Activated T-cell treated with anti-CD3 and anti-CD28 coated beads, Interleukin-2, amount 50 U/mL, for 72 hours (primary cell): ENCODE measurements around the gene CRYBB3. TPM values are rescaled to one million over a fixed set of nuclear protein-coding genes. Genes with fewer than 3 reads are reported as not detected.
"Not testable (repeated sequence)": the region's sequence is repeated elsewhere in the genome, so short reads cannot be mapped to it uniquely, and the experiment has no call there.

Source experiments
- ATAC-seq, 2 donors: fragments of 150-1000 bp; cut with Tn5 transposase; replicated peaks in 1 of 2; 2 replicates each; pipeline ENCODE4 v1.10.0; 2021; ENCODE audit warnings: moderate library complexity in 2 of 2, mild to moderate bottlenecking in 1 of 2
- DNase-seq, 2 donors: peaks; one replicate each; pipeline ENCODE4 v3.0.0; 2021 to 2022; ENCODE audit warnings: mixed read lengths in 1 of 2
- H3K27ac Mint-ChIP-seq: one replicate; pipeline ENCODE4 v1.8.0; 2022; ENCODE audit warnings: mild to moderate bottlenecking, moderate library complexity, mixed read lengths
- H3K27me3 Mint-ChIP-seq: one replicate; pipeline ENCODE4 v1.8.0; 2022; ENCODE audit warnings: low read depth, mixed read lengths
- H3K36me3 Mint-ChIP-seq, 2 donors: one replicate each; pipeline ENCODE4 v1.8.0; 2022; ENCODE audit warnings: mixed read lengths in 2 of 2, mild to moderate bottlenecking in 1 of 2; ENCODE audit not compliant: insufficient read depth in 2 of 2
- H3K4me1 Mint-ChIP-seq: one replicate; pipeline ENCODE4 v1.8.0; 2022; ENCODE audit warnings: low read depth, mixed read lengths
- H3K4me3 Mint-ChIP-seq, 2 donors: one replicate each; pipeline ENCODE4 v1.8.0; 2022; ENCODE audit warnings: mild to moderate bottlenecking in 2 of 2, mixed read lengths in 2 of 2, moderate library complexity in 2 of 2
- H3K9me3 Mint-ChIP-seq, 2 donors: one replicate each; pipeline ENCODE4 v1.8.0; 2022; ENCODE audit warnings: mixed read lengths in 2 of 2
- total RNA-seq, 2 donors: library from RNA; stranded (reverse); gene quantifications; one replicate each; pipeline ENCODE4 v1.2.3, GENCODE V29; 2022

Gene CRYBB3
- total RNA-seq, 2 donors from 2014 or later = 0.30 to 0.77 TPM

DNA sequence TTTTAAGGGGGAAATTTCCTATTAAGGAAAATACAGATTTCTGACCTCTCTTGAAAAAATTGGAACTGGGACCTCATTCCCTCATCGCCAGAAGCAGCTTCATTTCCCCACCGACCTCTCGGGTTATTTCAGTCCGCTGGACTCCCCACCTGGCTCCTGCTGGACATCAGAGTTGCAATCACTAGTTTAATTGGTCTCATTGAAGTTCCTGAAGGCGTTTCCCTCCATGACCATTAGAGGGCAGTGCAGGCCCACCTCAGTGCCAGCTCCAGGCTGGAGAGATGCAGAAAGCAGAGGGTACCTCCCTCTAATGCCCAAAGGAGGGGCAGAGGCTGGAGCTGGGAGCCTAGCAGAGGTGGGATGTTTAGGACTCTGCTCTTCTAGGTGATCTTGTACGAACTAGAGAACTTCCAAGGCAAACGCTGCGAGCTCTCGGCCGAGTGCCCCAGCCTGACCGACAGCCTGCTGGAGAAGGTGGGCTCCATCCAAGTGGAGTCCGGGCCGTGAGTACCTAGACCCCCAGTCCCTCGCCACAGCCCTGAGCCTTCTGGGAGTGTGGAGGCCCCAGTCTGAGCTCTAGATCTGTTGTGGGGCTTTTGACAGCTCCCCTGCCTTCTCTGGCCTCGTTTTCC lies 2.7 kb downstream of the CRYBB3 start:
- no peaks in the 10 kb centered on the region for H3K9me3 Mint-ChIP-seq
- H3K4me3 Mint-ChIP-seq = no peak overlapping the region
- peak; percentile 55 to 67 for DNase-seq
- H3K27ac Mint-ChIP-seq = no peak overlapping the region
- H3K4me1 Mint-ChIP-seq = peaks cover 5% of the 10 kb centered on the region
- H3K27me3 Mint-ChIP-seq = no peaks in the 10 kb centered on the region
- ATAC-seq = peak; percentile 34 to 47
- H3K36me3 Mint-ChIP-seq = no peaks in the 10 kb centered on the region

DNA sequence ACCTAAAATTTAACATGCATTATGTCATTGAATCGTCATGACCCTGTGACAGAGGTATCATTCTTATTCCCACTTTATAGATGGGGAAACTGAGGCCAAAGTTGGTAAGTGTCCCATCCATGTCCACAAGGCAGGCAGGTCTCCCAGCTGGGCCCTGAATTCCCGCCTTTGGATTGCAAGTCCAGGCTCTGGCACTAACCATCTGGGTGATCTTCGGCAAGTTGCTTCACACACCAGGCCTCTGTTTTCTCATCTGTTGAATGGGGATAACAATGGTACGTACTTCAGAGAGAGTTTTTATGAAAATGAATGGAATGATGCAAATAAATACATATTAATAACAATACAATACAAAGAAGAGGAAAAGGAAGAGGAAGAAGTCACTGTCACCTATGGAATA lies 3.4 kb downstream of the CRYBB3 start:
- ATAC-seq (no peak), DNase-seq (no peak)
- Mint-ChIP-seq H3K27me3 (no peaks in the 10 kb centered on the region), H3K4me1 (peaks cover 5% of the 10 kb centered on the region), H3K27ac (no peak overlapping the region), H3K9me3 (no peaks in the 10 kb centered on the region), H3K4me3 (no peak overlapping the region), H3K36me3 (no peaks in the 10 kb centered on the region)

DNA sequence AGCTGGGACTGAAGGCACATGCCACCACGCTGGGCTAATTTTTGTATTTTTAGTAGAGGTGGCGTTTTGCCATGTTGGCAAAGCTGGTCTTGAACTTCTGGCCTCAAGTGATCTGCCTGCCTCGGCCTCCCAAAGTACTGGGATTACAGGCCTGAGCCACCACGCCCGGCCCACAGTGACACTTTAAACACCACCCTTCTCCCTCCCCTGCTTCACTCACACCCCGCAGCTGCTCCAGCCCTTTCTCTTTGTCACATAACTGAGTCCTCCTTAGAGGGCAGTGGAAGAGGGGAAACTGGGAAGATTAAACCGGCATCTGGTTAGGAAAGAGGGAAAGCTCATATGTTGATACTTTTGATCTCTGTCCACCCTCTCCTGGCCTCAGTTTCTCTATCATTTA lies 4.9 kb downstream of the CRYBB3 start:
- H3K4me1 Mint-ChIP-seq, H3K36me3 Mint-ChIP-seq, ATAC-seq, H3K27ac Mint-ChIP-seq, H3K27me3 Mint-ChIP-seq, H3K9me3 Mint-ChIP-seq, H3K4me3 Mint-ChIP-seq, DNase-seq: not testable (repeated sequence)

DNA sequence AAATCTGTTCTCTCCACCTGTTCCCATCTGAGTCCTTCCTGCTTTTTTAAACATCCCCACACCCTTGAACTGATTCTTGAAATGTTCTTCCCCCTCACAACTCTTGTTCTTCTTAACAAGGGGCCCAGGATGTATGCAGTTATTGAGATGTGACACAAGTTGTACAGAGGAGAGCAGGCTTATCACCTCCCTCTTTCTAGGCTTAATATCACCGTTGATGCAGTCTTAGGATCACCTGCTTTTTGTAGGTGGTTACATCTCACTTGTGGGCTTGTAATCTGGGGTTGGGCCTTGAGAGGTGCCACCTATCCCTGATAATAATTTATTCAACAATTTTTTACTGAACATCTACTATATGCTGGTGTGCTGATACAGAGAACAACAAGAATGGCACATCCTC lies 6.2 kb downstream of the CRYBB3 start:
- no peaks in the 10 kb centered on the region for H3K36me3 Mint-ChIP-seq
- H3K4me1 Mint-ChIP-seq = peaks cover 5% of the 10 kb centered on the region
- no peaks in the 10 kb centered on the region for H3K27me3 Mint-ChIP-seq
- H3K27ac Mint-ChIP-seq = no peak overlapping the region
- no peak for ATAC-seq
- H3K4me3 Mint-ChIP-seq = no peak overlapping the region
- DNase-seq = no peak
- no peaks in the 10 kb centered on the region for H3K9me3 Mint-ChIP-seq

DNA sequence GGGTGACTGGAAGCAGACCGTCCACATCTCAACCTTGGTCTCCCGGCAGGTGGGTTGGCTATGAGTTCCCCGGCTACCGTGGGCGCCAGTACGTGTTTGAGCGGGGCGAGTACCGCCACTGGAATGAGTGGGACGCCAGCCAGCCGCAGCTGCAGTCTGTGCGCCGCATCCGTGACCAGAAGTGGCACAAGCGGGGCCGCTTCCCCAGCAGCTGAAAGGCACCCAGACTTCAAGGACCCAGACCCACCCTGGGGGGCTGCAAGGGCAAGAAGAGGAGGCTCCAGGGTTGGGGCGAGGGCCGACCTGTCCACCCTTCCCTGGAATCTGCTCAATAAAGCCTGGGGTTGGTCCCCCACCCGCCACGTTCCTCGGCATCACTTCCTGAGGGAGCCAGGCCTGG lies 7.3 kb downstream of the CRYBB3 start:
- Mint-ChIP-seq H3K36me3 (no peaks in the 10 kb centered on the region), H3K9me3 (no peaks in the 10 kb centered on the region), H3K4me1 (peaks cover 5% of the 10 kb centered on the region), H3K4me3 (no peak overlapping the region), H3K27ac (no peak overlapping the region), H3K27me3 (no peaks in the 10 kb centered on the region)
- no peak for ATAC-seq
- no peak for DNase-seq

DNA sequence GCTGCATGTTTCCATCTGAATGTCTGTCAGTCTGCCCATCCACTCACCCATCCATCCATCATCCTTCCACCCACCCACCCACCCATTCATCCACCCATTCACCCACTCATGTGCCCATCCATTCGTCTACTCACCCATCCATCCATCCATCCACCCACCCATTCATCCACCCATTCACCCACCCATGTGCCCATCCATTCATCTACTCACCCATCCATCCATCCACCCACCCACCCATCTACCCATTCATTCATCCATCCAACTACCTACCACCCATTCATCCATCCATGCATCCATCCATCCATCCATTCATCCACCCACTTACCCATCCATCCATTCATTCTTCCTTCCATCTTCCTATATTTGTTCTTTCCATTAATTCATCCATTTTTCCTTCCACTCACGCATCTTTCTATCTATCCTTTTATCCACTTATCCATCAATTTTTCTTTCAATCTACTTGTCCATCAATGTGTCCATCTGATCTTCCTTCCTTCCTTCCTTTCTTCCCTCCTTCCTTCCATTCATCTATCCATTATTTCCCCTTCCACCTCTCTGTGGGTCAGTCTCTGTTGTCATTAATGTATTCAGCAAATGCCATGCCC lies 8.0 kb downstream of the CRYBB3 start:
- no peak for DNase-seq
- no peaks in the 10 kb centered on the region for H3K9me3 Mint-ChIP-seq
- ATAC-seq = no peak
- H3K27me3 Mint-ChIP-seq = no peaks in the 10 kb centered on the region
- H3K4me3 Mint-ChIP-seq = no peak overlapping the region
- no peak overlapping the region for H3K27ac Mint-ChIP-seq
- no peaks in the 10 kb centered on the region for H3K36me3 Mint-ChIP-seq
- no peaks in the 10 kb centered on the region for H3K4me1 Mint-ChIP-seq

DNA sequence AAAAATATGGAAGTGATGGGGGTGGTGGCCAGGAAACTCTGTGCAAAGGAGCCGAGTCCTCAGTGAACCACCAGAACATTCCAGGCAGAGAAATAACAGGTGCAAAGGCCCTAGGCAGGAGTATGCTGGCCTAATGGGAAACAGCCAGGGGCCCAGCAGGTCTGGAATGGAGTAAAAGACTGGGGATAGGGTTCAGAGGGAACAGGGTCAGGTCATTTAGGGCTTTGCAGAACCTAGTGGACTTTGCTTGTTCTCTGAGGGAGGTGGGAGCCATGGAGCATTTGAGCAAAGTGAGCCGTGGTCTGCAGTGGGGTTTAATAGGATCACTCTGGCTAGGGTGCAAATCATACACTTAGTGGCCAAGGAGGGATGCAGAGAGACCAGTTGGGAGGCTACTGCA lies 8.7 kb downstream of the CRYBB3 start:
- Mint-ChIP-seq H3K27ac (no peak overlapping the region), H3K9me3 (no peaks in the 10 kb centered on the region), H3K36me3 (no peaks in the 10 kb centered on the region), H3K4me1 (no peaks in the 10 kb centered on the region), H3K27me3 (peaks cover 1% of the 10 kb centered on the region), H3K4me3 (no peak overlapping the region)
- DNase-seq (no peak), ATAC-seq (no peak)

DNA sequence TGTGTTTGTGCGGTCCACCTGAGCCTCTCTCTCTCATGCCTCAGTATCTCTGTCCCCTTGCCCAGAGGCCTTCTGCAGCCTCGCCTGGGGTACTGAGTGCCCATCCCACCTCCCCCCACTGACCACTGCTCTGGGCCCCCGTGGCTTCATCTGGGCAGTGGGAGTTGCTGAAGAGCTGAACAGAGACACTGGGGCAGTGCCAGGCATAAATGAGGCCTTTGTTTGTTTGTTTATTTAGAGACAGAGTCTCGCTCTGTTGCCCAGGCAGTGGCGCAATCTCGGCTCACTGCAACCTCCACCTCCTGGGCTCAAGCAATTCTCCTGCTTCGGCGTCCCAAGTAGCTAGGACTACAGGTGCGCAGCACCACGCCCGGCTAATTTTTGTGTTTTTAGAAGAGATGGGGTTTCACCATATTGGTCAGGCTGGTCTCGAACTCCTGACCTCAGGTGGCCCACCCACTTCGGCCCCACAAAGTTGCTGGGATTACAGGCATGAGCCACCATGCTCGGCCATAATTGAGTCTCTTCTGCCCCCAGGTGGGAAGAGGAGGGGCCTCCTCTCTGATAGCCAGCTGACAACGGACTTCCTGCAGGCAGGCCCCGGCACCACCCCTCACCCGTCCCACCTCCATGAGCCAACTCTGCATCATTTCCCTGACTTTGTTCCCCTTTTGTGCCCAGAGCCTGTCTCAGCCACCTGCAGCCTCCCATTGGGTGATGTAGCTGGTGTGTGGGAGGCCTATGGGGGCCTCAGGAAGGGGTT lies 9.3 kb downstream of the CRYBB3 start:
- Mint-ChIP-seq H3K27ac (no peak overlapping the region), H3K36me3 (peaks cover 3% of the 10 kb centered on the region in 2 donors), H3K4me3 (no peak overlapping the region), H3K9me3 (peaks cover 0 to 1% of the 10 kb centered on the region in 2 donors), H3K4me1 (no peaks in the 10 kb centered on the region), H3K27me3 (peaks cover 7% of the 10 kb centered on the region)
- DNase-seq (no peak), ATAC-seq (no peak)

DNA sequence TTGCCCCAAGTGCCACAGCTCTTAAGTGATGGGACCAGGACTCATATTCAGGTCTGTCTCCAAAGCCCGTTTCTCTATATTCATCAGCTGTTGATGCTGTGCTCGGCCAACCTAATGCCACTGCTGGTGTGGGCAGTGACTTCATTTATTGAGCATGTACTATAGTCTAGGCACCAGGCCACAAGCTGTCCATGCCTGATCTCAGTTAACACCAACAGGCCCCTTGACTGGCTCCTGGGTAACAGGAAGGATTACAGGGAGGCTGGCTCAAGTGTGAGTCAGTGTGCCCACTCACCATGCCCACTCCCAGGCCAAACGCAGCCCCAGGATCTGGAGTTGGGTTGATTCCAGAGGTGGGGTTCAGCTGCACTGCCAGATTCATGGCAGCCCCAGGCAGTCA lies 11.1 kb downstream of the CRYBB3 start:
- Mint-ChIP-seq H3K36me3 (peaks cover 3% of the 10 kb centered on the region in 2 donors), H3K27ac (no peak overlapping the region), H3K4me1 (no peaks in the 10 kb centered on the region), H3K27me3 (peaks cover 7% of the 10 kb centered on the region), H3K4me3 (no peak overlapping the region), H3K9me3 (peaks cover 0 to 1% of the 10 kb centered on the region in 2 donors)
- DNase-seq (no peak), ATAC-seq (no peak)

DNA sequence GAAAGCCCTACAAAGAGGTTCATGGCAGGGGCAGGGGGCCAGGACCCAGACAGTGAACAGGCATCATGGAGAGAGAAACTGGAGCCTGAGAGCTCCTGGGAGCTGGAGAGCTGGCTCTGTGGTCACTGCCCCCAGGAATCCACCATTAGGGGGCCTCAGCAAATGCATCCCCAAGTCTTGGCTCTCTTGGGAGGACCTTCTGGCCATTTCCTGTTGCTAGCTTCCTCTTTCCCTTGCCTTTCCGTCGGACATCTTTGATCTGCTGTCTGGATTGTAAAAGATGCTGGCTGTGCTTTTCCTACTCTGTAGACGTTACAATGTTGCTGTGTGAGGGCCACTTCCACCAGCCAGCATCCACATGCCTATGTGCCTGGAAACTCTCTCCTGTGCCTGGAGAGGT lies 12.7 kb downstream of the CRYBB3 start:
- no peak overlapping the region for H3K4me3 Mint-ChIP-seq
- DNase-seq (no peak), ATAC-seq (no peak)
- H3K9me3 Mint-ChIP-seq = peaks cover 0 to 1% of the 10 kb centered on the region in 2 donors
- H3K36me3 Mint-ChIP-seq = peaks cover 3% of the 10 kb centered on the region in 2 donors
- H3K27me3 Mint-ChIP-seq = peaks cover 19% of the 10 kb centered on the region
- H3K27ac Mint-ChIP-seq = no peak overlapping the region
- no peaks in the 10 kb centered on the region for H3K4me1 Mint-ChIP-seq

DNA sequence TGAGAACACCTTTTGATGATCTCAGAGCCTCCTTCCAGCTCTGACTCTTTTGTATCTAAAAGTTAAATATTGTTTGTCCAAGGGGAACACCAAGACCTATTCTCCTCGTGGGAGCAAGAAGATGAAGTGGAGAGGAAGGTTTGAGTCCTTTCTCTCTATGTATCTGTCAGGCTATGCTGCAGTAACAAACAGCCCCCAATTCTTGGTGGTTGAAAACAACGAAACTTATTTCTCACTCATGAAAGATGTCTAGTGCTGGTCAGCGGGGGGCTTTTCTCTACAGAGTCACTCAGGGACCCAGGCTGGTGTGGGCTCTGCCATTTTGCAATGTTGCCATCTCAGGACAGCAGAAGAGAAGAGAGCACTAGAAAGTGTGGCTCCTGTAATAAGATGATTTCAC lies 13.6 kb downstream of the CRYBB3 start:
- Mint-ChIP-seq H3K9me3 (peaks cover 0 to 1% of the 10 kb centered on the region in 2 donors), H3K27ac (no peak overlapping the region), H3K4me1 (no peaks in the 10 kb centered on the region), H3K27me3 (peaks cover 19% of the 10 kb centered on the region), H3K4me3 (no peak overlapping the region), H3K36me3 (peaks cover 3% of the 10 kb centered on the region in 2 donors)
- ATAC-seq (no peak), DNase-seq (no peak)

DNA sequence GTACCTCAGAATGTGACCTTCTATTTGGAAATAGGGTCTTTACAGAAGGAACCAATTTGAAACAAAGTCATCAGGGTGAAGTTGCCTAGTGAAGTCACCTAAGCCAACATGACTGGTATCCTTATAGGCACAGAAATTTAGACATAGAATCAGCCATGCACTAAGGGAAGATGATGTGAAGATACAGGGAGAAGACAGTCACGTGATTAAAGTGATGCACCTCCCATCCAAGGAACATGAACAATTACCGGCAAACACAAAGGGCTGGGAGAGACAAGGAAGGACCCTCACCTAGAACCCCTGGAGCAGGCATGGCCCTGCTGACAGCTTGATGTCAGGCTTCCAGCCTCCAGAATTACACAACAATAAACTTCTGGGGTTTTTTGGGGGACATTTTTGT lies 16.6 kb downstream of the CRYBB3 start:
- H3K4me1 Mint-ChIP-seq = no peaks in the 10 kb centered on the region
- H3K9me3 Mint-ChIP-seq = peaks cover 0 to 1% of the 10 kb centered on the region in 2 donors
- peaks cover 3% of the 10 kb centered on the region in 2 donors for H3K36me3 Mint-ChIP-seq
- ATAC-seq (no peak), DNase-seq (no peak)
- H3K4me3 Mint-ChIP-seq = no peak overlapping the region
- H3K27me3 Mint-ChIP-seq = peaks cover 19% of the 10 kb centered on the region
- H3K27ac Mint-ChIP-seq = no peak overlapping the region

DNA sequence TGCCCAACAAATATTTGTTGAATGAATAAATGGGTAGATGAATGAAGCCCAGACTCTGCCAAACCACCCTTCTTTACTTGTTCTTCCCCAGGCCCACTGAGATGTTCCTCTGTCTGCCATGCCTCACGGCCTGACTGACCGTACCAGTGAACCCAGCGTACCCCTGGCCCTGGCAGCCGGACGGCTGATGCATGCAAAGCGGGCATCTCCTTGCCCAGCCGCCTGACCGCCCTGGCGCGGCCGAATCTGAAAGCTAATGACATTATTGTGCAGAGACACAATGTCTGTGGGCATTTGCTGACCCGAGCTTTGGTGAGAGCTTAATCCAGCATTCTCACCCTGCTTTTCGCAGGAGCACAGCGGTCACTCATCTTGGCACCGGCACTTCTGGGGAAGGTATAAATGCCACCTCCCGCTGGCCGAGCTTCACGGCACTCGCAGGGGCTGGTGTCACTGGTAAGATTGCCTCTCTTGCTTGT lies 19.6 kb downstream of the CRYBB3 start, which contains the start of gene CRYBB2:
CRYBB2 (plus strand) TSS at position 429 of the 479 bp plus-strand sequence. CDS start 1,791 bp downstream, outside the sequence.
- Mint-ChIP-seq H3K36me3 (no peaks in the 10 kb centered on the region), H3K4me3 (no peak within 1 kb of the TSS), H3K27ac (no peak within 1 kb of the TSS), H3K4me1 (no peaks in the 10 kb centered on the region), H3K9me3 (no peaks in the 10 kb centered on the region), H3K27me3 (peaks cover 12% of the 10 kb centered on the region)
- ATAC-seq (no peak), DNase-seq (no peak)
